Effector memory CD4-positive, alpha-beta T cell (primary cell): ENCODE data around the gene RPL27A.
"Not testable (repeated sequence)": the region's sequence is repeated elsewhere in the genome, so short reads cannot be mapped to it uniquely, and the experiment has no call there.

ENCODE experiments used
- DNase-seq, 3 donors: peaks; one replicate each; pipeline ENCODE4 v3.0.0-alpha.2; 2020
- H3K27ac ChIP-seq: 2 replicates; pipeline ENCODE4 v1.7.0; 2013; ENCODE audit warnings: mild to moderate bottlenecking, low read length, moderate library complexity; ENCODE audit not compliant: insufficient read depth, poor library complexity, severe bottlenecking
- H3K27me3 ChIP-seq: replicated peaks from 2 replicates; pipeline ENCODE4 v1.7.0; 2013; ENCODE audit warnings: mild to moderate bottlenecking, low read length; ENCODE audit not compliant: insufficient read depth, control insufficient read depth, poor library complexity, severe bottlenecking
- H3K36me3 ChIP-seq: 2 replicates; pipeline ENCODE4 v1.7.0; 2013; ENCODE audit warnings: mild to moderate bottlenecking, low read length, moderate library complexity; ENCODE audit not compliant: control insufficient read depth, insufficient read depth
- H3K4me1 ChIP-seq: 2 replicates; pipeline ENCODE4 v1.7.0; 2013; ENCODE audit warnings: low read length, mild to moderate bottlenecking; ENCODE audit not compliant: control insufficient read depth, insufficient read depth, poor library complexity, severe bottlenecking
- H3K4me3 ChIP-seq: 2 replicates; pipeline ENCODE4 v1.7.0; 2013; ENCODE audit warnings: low read length, low read depth, mild to moderate bottlenecking; ENCODE audit not compliant: insufficient read depth, poor library complexity, severe bottlenecking
- H3K9me3 ChIP-seq: 2 replicates; pipeline ENCODE4 v1.7.0; 2013; ENCODE audit warnings: mild to moderate bottlenecking, low read length, moderate library complexity; ENCODE audit not compliant: control insufficient read depth

Gene RPL27A

DNA sequence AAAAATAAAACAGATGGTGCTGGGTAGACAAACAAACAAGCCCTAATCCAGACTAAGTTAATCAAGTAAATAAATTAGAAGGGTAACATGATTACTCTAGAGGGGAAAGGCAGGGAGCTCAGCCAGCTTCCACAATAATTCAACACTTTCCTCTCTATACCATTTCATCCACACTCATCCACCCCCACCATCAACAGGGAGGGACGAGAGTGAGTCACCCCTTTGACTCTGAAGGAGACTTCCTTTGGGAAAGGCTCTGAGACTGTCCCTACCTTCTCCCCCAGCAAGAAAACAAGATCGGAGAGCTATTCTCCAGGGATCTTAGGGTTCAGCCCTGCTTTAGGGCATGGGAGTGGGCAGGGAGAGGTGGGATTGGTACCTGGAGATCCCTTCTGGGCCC lies 33.2 kb upstream of the RPL27A start:
- H3K4me3 ChIP-seq: no peak overlapping the region
- peaks cover 43% of the 10 kb centered on the region for H3K36me3 ChIP-seq
- no peak for DNase-seq
- no peak overlapping the region for H3K27ac ChIP-seq
- H3K4me1 ChIP-seq: no peaks in the 10 kb centered on the region
- no peaks in the 10 kb centered on the region for H3K9me3 ChIP-seq
- no peaks in the 10 kb centered on the region for H3K27me3 ChIP-seq

DNA sequence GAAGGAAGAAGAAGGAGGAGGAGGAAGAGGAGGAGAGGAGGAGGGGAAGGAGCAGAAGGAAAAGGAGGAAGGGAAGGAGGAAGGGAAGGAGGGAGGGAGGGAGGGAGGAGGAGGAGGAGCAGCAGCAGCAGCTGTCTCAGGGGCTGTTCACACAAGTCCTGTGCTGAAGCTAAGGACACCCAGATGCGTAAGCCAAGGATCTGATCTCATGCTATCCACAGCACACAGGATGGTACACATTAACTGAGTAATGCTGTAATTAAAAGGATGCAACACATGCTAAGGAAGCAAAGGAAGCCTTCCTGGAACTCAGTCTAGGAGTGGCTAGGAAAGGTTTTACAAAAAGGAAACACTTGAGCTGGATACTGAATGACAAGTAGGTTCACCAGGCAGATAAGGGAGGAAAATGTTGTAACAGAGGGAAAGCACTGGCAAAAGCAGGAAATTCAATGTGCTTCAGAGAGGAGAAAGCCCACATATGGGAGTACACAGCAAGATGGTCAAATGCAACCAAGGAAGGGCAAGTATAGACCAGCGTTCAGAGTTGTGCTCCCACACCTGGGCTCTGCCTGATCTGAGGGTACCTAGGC lies 32.1 kb upstream of the RPL27A start:
- H3K27me3 ChIP-seq: no peaks in the 10 kb centered on the region
- no peak for DNase-seq
- H3K4me3 ChIP-seq: no peak overlapping the region
- no peak overlapping the region for H3K27ac ChIP-seq
- no peaks in the 10 kb centered on the region for H3K9me3 ChIP-seq
- H3K4me1 ChIP-seq: no peaks in the 10 kb centered on the region
- H3K36me3 ChIP-seq: peaks cover 36% of the 10 kb centered on the region

DNA sequence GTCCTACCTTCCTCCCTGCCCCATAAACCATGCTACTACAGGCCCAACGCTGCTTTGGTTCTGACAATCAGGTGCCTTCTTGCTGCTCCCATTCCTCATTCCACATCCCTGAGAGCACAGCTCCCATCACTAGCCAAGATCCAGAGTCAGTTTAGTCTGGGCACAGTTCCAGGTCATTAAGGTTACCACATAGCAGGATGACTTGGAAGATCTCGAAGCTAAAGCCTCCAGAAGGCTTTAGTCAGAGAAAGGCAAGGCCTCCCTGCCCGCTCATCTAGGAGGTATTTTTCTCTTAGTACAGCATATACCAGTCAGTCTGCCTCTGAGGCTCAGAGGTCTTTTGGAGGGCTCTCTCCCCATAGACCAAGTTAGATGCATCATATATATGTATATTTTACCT lies 30.5 kb upstream of the RPL27A start:
- Histone ChIP-seq H3K36me3 (peaks cover 26% of the 10 kb centered on the region), H3K27ac (no peak overlapping the region), H3K4me3 (no peak overlapping the region), H3K4me1 (no peaks in the 10 kb centered on the region), H3K27me3 (no peaks in the 10 kb centered on the region), H3K9me3 (no peaks in the 10 kb centered on the region)
- DNase-seq: no peak

DNA sequence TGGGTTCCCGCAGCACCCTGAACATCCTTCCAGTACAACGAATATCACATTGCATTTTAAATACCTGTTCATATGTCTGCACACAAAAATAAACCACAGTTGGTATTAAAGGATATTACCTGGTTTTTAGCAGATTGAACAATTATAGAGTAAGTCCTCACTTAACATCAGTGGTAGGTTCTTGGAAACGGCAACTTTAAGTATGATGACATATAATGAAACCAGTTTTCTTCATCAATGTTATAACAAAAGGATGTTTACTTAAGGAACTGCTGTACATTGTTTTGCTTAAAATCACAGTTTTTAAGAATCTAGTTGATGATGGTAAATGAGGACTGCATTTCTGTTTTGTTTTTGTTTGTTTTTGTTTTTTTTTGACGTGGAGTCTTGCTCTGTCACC lies 28.1 kb upstream of the RPL27A start:
- H3K4me3 ChIP-seq: no peak overlapping the region
- no peaks in the 10 kb centered on the region for H3K27me3 ChIP-seq
- H3K4me1 ChIP-seq: no peaks in the 10 kb centered on the region
- DNase-seq: no peak
- H3K27ac ChIP-seq: no peak overlapping the region
- H3K36me3 ChIP-seq: peaks cover 10% of the 10 kb centered on the region
- H3K9me3 ChIP-seq: no peaks in the 10 kb centered on the region

DNA sequence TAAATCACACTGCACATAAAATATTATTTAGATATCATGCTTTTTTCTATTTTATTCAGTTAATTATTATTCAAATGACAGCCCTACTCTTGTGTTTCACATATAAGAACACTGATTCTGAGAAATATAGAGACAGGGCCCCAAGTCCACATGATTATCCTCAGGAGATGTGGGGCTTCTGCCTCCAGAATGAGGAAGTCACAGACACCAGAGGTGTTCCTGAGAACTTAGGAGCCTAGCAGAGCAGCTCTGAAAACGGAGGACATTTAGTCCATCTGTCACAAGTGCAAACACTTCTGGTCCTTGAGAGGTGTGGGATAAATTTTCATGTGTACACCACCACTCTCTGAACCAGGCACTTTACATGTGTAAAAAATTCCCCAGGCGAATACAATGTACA lies 26.3 kb upstream of the RPL27A start:
- no peak overlapping the region for H3K27ac ChIP-seq
- DNase-seq: no peak
- H3K9me3 ChIP-seq: no peaks in the 10 kb centered on the region
- H3K4me3 ChIP-seq: no peak overlapping the region
- H3K4me1 ChIP-seq: no peaks in the 10 kb centered on the region
- H3K27me3 ChIP-seq: no peaks in the 10 kb centered on the region
- no peaks in the 10 kb centered on the region for H3K36me3 ChIP-seq

DNA sequence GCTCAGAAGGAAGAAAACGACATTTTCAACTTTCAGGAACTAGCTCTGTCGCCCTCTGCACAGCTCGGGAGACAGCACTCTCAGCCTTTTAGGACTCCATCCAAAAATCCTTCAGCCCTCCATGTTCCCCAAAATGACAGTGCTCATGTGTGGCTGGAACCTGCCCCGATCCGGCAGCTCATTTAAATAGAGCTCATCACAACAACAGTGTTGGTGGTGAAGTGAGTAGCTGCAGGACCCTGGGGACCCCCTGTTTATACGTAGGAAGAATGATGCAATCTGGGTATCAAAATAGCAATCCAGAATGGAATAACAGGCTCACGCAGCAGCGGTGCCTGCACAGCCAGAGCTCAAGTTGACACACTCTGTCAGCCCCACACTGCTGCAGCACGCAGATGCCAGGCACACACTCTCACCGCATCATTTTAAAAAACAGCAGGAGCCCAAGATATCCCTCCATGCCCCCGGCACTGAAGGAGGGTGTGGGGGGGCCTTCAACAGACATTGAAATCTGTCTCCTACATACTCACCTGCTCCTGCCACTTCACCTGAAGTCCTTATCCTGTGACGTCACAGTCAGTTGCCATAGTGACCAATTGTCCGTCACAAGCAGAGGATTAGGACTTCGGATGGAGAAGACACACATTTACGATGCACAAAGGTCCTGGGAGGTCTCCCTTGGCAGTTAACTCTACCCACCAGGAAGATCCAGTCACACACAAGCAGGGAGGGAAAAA lies 24.1 kb upstream of the RPL27A start:
- H3K9me3 ChIP-seq: no peaks in the 10 kb centered on the region
- no peaks in the 10 kb centered on the region for H3K4me1 ChIP-seq
- no peak for DNase-seq
- no peaks in the 10 kb centered on the region for H3K36me3 ChIP-seq
- H3K27me3 ChIP-seq: no peaks in the 10 kb centered on the region
- H3K4me3 ChIP-seq: no peak overlapping the region
- no peak overlapping the region for H3K27ac ChIP-seq

DNA sequence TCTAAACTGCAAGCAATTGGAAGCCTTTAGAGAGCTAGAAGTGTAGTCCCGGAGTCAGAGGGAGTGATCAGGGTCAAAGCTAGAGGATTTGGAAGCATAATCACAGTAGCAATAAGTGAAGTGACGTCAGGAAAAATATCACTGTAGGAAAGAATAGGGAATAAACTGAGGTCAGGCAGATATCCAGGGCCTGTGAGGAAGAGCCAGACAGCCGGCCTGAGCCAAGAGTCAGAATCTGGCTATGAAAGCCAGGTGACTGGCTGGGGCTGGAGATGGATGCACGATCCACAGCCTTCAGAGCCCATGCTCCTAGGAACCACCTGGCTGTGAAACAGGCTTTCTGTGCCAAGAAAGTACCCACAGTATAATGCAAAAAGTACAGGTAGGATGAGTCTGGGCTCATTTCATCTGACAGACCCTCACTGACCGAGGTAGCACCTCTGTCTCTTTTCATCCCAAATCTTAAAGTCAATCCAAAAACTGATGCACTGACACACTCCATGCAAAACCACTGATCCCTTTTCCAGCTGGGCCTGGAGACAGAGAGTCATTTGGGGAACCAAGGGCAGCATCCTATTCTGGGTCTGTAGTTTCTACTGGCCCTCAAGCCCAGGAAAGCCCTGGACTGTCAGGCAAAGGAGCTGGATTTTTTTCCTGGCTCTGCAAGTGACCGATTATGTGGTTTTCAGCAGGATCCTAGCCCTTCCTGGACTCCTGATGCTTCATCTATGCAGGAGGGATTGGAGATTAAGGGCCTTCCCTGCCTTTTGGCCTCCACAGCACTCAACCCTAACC lies 21.4 kb upstream of the RPL27A start:
- Histone ChIP-seq H3K27me3 (no peaks in the 10 kb centered on the region), H3K27ac (no peak overlapping the region), H3K4me3 (no peak overlapping the region), H3K36me3 (no peaks in the 10 kb centered on the region), H3K4me1 (no peaks in the 10 kb centered on the region), H3K9me3 (no peaks in the 10 kb centered on the region)
- no peak for DNase-seq

DNA sequence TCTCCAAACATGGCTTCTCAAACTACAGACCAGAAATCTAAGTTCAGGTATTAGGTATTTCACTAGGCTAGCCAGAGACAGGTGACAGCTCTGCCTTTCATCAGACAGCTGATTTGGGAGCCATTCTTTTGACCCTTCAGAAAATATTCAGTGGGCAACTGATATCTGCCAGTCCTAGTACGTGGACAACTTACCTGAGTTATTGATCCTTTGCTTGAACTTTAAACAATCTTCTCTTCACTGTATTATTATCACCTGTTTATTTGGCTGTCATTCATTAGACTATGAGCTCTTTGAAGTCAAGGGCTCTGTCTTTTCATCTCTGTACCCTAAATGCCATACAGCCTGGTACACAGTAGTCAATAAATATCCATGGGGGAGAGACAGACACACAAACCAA lies 17.4 kb upstream of the RPL27A start:
- Histone ChIP-seq H3K27ac (no peak overlapping the region), H3K27me3 (no peaks in the 10 kb centered on the region), H3K9me3 (no peaks in the 10 kb centered on the region), H3K36me3 (no peaks in the 10 kb centered on the region), H3K4me1 (no peaks in the 10 kb centered on the region), H3K4me3 (no peak overlapping the region)
- DNase-seq: no peak

DNA sequence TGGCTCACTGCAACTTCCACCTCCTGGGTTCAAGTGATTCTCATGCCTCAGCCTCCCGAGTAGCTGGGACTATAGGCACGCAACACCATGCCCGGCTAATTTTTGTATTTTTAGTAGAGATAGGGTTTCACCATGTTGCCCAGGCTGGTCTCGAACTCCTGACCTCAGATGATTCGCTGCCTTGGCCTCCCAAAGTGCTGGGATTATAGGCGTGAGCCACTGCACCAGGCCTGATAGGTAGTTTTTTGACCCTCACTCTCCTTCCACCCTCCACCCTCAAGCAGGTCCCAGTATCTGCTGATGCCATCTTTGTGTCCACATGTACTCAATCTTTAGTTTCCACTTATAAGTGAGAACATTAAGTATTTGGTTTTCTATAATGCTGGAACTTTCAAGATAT lies 12.5 kb upstream of the RPL27A start:
- H3K27ac ChIP-seq, H3K4me3 ChIP-seq, DNase-seq, H3K36me3 ChIP-seq, H3K9me3 ChIP-seq, H3K27me3 ChIP-seq, H3K4me1 ChIP-seq: not testable (repeated sequence)

DNA sequence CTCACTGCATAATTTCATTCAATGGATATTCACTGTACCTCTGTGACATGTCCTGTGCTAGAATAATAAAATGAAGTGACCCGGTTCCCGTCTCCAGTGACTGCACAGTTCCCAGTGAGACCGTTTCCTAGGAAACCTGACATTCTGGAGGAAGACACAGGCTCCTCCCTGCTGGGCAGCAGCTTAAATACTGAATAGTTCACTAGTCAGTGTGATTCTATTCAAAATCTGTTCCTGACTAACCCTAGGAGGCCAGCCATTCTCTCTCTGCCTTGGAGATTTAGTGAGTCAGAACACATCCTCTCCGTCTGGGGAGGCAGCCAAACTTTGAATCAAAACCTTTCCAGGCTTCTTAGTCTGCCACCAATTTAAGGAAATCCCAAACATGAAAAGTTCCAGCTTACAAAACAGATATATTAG lies 11.4 kb upstream of the RPL27A start:
- H3K27me3 ChIP-seq: no peaks in the 10 kb centered on the region
- no peak for DNase-seq
- H3K9me3 ChIP-seq: no peaks in the 10 kb centered on the region
- H3K27ac ChIP-seq: no peak overlapping the region
- H3K36me3 ChIP-seq: peaks cover 6% of the 10 kb centered on the region
- no peak overlapping the region for H3K4me3 ChIP-seq
- H3K4me1 ChIP-seq: no peaks in the 10 kb centered on the region
